K562 (cell line): Measurements from ENCODE around the gene GBA2. TPM values are rescaled to one million over a fixed set of nuclear protein-coding genes. Genes with fewer than 3 reads are reported as not detected.

Source experiments
- ATAC-seq: fragments of 200-7000 bp; cut with Tn5 transposase; 3 replicates; pipeline ENCODE4 v1.9.1; 2020; ENCODE audit warnings: moderate library complexity
- BruUV-seq: library from RNA; stranded (reverse); fragments of 400-500 nt; replicated peaks from 2 replicates; lab custom pipeline; 2021; lab: Mats Ljungman, UMichigan
- CTCF ChIA-PET: fragments of 300-600 bp; formaldehyde crosslinking; extraction: SDS; loops from one replicate; lab custom pipeline; 2021; ENCODE audit warnings: low intra/inter-chr PET ratio; lab: Yijun Ruan, JAX
- POLR2A ChIA-PET: fragments of 300-600, 350-650 bp; sonication (Branson Sonifier 250); formaldehyde crosslinking; extraction: SDS; loops from one replicate; lab custom pipeline; 2021; ENCODE audit warnings: antibody characterized with exemption, inconsistent platforms; lab: Yijun Ruan, JAX
- DNase-seq, 4 experiments: peaks; one replicate each; pipeline versions ENCODE4 v3.0.0 to v3.0.0-alpha.2; 2011 to 2018; ENCODE audit warnings: low spot score in 3 of 4, mixed read lengths in 3 of 4; ENCODE audit errors: extremely low read depth in 1 of 4
- FAIRE-seq: peaks from 2 replicates; lab custom pipeline; 2011; peaks lifted over from hg19 to GRCh38; lab: Jason Lieb, UNC
- H2AFZ ChIP-seq: 2 replicates; pipeline ENCODE4 v1.6.0; 2011; ENCODE audit warnings: low read depth, low read length, control low read depth, inconsistent platforms
- H3K27ac ChIP-seq: fragments of 200-600 bp; 3 replicates; pipeline ENCODE4 v1.8.0; 2011; ENCODE audit warnings: low read depth, mild to moderate bottlenecking, control low read depth, inconsistent platforms, low read length, moderate library complexity, mixed read lengths; ENCODE audit errors: extremely low read depth
- H3K27me3 ChIP-seq, 2 experiments: fragments of 300-600 bp in 1 of 2; 2 replicates in 1 of 2; 3 replicates in 1 of 2; pipeline versions ENCODE4 v1.6.0 to v1.8.0; 2011; ENCODE audit warnings: inconsistent platforms in 2 of 2, low read length in 2 of 2, mild to moderate bottlenecking in 1 of 2, mixed read lengths in 1 of 2, moderate library complexity in 1 of 2; ENCODE audit not compliant: control insufficient read depth in 2 of 2, insufficient read depth in 2 of 2
- H3K36me3 ChIP-seq: fragments of 300-600 bp; 3 replicates; pipeline ENCODE4 v1.8.0; 2011; ENCODE audit warnings: mild to moderate bottlenecking, low read length, inconsistent platforms; ENCODE audit not compliant: control insufficient read depth, insufficient read depth
- H3K4me1 ChIP-seq, 2 experiments: fragments of 200-600 bp in 1 of 2; replicated peaks in 1 of 2; 2 replicates in 1 of 2; 3 replicates in 1 of 2; pipeline versions ENCODE4 v1.5.1 to v1.8.0; 2011; ENCODE audit warnings: inconsistent platforms in 2 of 2, low read length in 2 of 2, mild to moderate bottlenecking in 1 of 2, mixed read lengths in 1 of 2, moderate library complexity in 1 of 2; ENCODE audit not compliant: control insufficient read depth in 2 of 2, insufficient read depth in 2 of 2
- H3K4me2 ChIP-seq: 2 replicates; pipeline ENCODE4 v1.6.1; 2011; ENCODE audit warnings: low read length, control low read depth, inconsistent platforms, mixed read lengths; ENCODE audit not compliant: insufficient read depth
- H3K4me3 ChIP-seq: fragments of 200-600 bp; sonication (generic), shearing (Covaris generic); 2 replicates; pipeline ENCODE4 v1.5.1; 2016; ENCODE audit warnings: control low read depth, inconsistent platforms
- H3K79me2 ChIP-seq: fragments of 200-600 bp; 3 replicates; pipeline ENCODE4 v1.8.0; 2011; ENCODE audit warnings: low read length, inconsistent platforms; ENCODE audit not compliant: control insufficient read depth, insufficient read depth
- H3K9ac ChIP-seq, 2 experiments: 2 replicates each; pipeline versions ENCODE4 v1.6.0 to v1.6.1; 2011; ENCODE audit warnings: low read depth in 2 of 2, low read length in 2 of 2, control low read depth in 1 of 2, inconsistent platforms in 1 of 2, mild to moderate bottlenecking in 1 of 2, mixed read lengths in 1 of 2; ENCODE audit not compliant: insufficient read depth in 1 of 2
- H3K9me1 ChIP-seq: one replicate; pipeline ENCODE4 v1.6.0; 2011; ENCODE audit warnings: inconsistent platforms, mild to moderate bottlenecking, low read length, moderate library complexity; ENCODE audit not compliant: control insufficient read depth, insufficient read depth
- H3K9me3 ChIP-seq: replicated peaks from 2 replicates; pipeline ENCODE4 v1.5.1; 2011; ENCODE audit warnings: low read depth, low read length, inconsistent platforms; ENCODE audit not compliant: control insufficient read depth, insufficient read depth
- H4K20me1 ChIP-seq: replicated peaks from 2 replicates; pipeline ENCODE4 v1.6.1; 2011; ENCODE audit warnings: low read length, inconsistent platforms, mixed read lengths; ENCODE audit not compliant: control insufficient read depth, insufficient read depth
- BRD4 ChIP-seq: fragments of 200-600 bp; sonication (generic); IDR thresholded peaks from 2 replicates; pipeline ENCODE4 v1.6.1; 2017; ENCODE audit warnings: inconsistent platforms
- CBFA2T3 ChIP-seq: fragments of 450-650 bp; IDR thresholded peaks from 2 replicates; pipeline ENCODE4 v1.6.1; 2017
- CGGBP1 ChIP-seq: fragments of 250-450 bp; sonication (Bioruptor Pico); IDR thresholded peaks from 2 replicates; pipeline ENCODE4 v1.9.0; 2021; ENCODE audit warnings: mild to moderate bottlenecking
- CXXC5 ChIP-seq: fragments of 250-450 bp; sonication (Bioruptor Pico); IDR thresholded peaks from 2 replicates; pipeline ENCODE4 v1.8.0; 2022; ENCODE audit warnings: inconsistent platforms, mild to moderate bottlenecking, moderate library complexity
- ETV1 ChIP-seq: fragments of 450-650 bp; conservative IDR thresholded peaks from 2 replicates; pipeline ENCODE4 v1.6.1; 2016; ENCODE audit warnings: missing genetic modification characterization, control low read depth, low read depth, missing compliant biosample characterization
- FOSL1 ChIP-seq: fragments of 200-800 bp; sonication (Bioruptor generic); conservative IDR thresholded peaks from 2 replicates; pipeline ENCODE4 v1.6.1; 2016; ENCODE audit warnings: missing genetic modification characterization, missing compliant biosample characterization
- FOXA1 ChIP-seq: fragments of 450-650 bp; IDR thresholded peaks from 2 replicates; pipeline ENCODE4 v1.6.1; 2016; ENCODE audit warnings: mild to moderate bottlenecking, borderline replicate concordance
- FOXK1 ChIP-seq: sonication (generic); formaldehyde crosslinking; IDR thresholded peaks from 2 replicates; pipeline ENCODE4 v1.8.0; 2022; ENCODE audit warnings: missing genetic modification reagents, mild to moderate bottlenecking, borderline replicate concordance
- HDAC3 ChIP-seq: fragments of 450-650 bp; IDR thresholded peaks from 2 replicates; pipeline ENCODE4 v1.6.1; 2018; ENCODE audit warnings: borderline replicate concordance, mild to moderate bottlenecking, moderate library complexity; ENCODE audit not compliant: partially characterized antibody
- KDM2B ChIP-seq: fragments of 250-450 bp; sonication (Bioruptor Pico); IDR thresholded peaks from 2 replicates; pipeline ENCODE4 v1.8.0; 2021; ENCODE audit warnings: mild to moderate bottlenecking, moderate library complexity
- KHSRP ChIP-seq: fragments of 450-650 bp; IDR thresholded peaks from 2 replicates; pipeline ENCODE4 v1.6.1; 2017
- MAZ ChIP-seq, 2 experiments: fragments of 450-650 bp in 1 of 2; sonication (generic) in 1 of 2; formaldehyde crosslinking; IDR thresholded peaks in 1 of 2; conservative IDR thresholded peaks in 1 of 2; 2 replicates each; pipeline versions ENCODE4 v1.4.0 to v1.5.0; 2020; ENCODE audit warnings: mild to moderate bottlenecking in 1 of 2, missing genetic modification reagents in 1 of 2
- MIER1 ChIP-seq: fragments of 450-650 bp; IDR thresholded peaks from 2 replicates; pipeline ENCODE4 v1.6.1; 2016; ENCODE audit warnings: antibody characterized with exemption, mild to moderate bottlenecking, low read depth
- NCOA2 ChIP-seq, 2 experiments: fragments of 450-650 bp; IDR thresholded peaks; 2 replicates each; pipeline ENCODE4 v1.6.1; 2018; ENCODE audit warnings: mild to moderate bottlenecking in 2 of 2, moderate library complexity in 1 of 2; ENCODE audit not compliant: partially characterized antibody in 2 of 2
- SOX6 ChIP-seq: fragments of 450-650 bp; IDR thresholded peaks from 2 replicates; pipeline ENCODE4 v1.6.1; 2014; ENCODE audit warnings: mild to moderate bottlenecking
- SRSF7 ChIP-seq: fragments of 200-400 bp; formaldehyde crosslinking; optimal IDR thresholded peaks from 2 replicates; pipeline ENCODE3; 2017; ENCODE audit warnings: mild to moderate bottlenecking, low read depth, low read length
- TCF3 ChIP-seq: sonication (generic); formaldehyde crosslinking; IDR thresholded peaks from 2 replicates; pipeline ENCODE4 v1.4.0; 2020; ENCODE audit warnings: mild to moderate bottlenecking, missing genetic modification reagents
- U2AF1 ChIP-seq: fragments of 200-400 bp; formaldehyde crosslinking; optimal IDR thresholded peaks from 2 replicates; pipeline ENCODE3; 2017; ENCODE audit warnings: mild to moderate bottlenecking, low read depth, low read length, moderate library complexity
- ZFP91 ChIP-seq: sonication (generic); formaldehyde crosslinking; IDR thresholded peaks from 2 replicates; pipeline ENCODE4 v1.8.0; 2022; ENCODE audit warnings: mild to moderate bottlenecking, missing genetic modification reagents
- ZFPM2 ChIP-seq: fragments of 250-450 bp; sonication (Bioruptor Pico); IDR thresholded peaks from 2 replicates; pipeline ENCODE4 v1.5.1; 2022; ENCODE audit warnings: mild to moderate bottlenecking
- ZNF23 ChIP-seq: fragments of 250-450 bp; sonication (Bioruptor Pico); IDR thresholded peaks from 2 replicates; pipeline ENCODE4 v1.4.0; 2020; ENCODE audit warnings: mild to moderate bottlenecking
- ZNF696 ChIP-seq: fragments of 250-450 bp; sonication (Bioruptor Pico); conservative IDR thresholded peaks from 2 replicates; pipeline ENCODE4 v1.4.0; 2020; ENCODE audit warnings: mild to moderate bottlenecking, moderate library complexity
- ZNF717 ChIP-seq: fragments of 250-450 bp; sonication (Bioruptor Pico); IDR thresholded peaks from 2 replicates; pipeline ENCODE4 v1.5.0; 2021
- WGBS: fragments of 100-300 bp; shearing (Covaris generic); methylation state at CpG from one replicate; pipeline ENCODE4 v1.1.6; 2016; ENCODE audit warnings: low coverage, mixed read lengths; ENCODE audit not compliant: insufficient coverage; ENCODE audit errors: missing lambda C conversion rate; 5-methylcytosine and 5-hydroxymethylcytosine counted together
- in situ Hi-C: fragments of 300-500 bp; cut with MboI; formaldehyde crosslinking; loops from 4 replicates; pipeline ENCODE4 v1.15.0; 2018; ENCODE audit warnings: inconsistent platforms, mixed read lengths
- intact Hi-C: fragments of 100-400 bp; cut with micrococcal nuclease; formaldehyde crosslinking; loops from 2 replicates; pipeline ENCODE4 v1.14.2; 2022
- polyA plus RNA-seq, 8 experiments: library from polyadenylated mRNA; depleted of rRNA in 4 of 8; stranded (reverse) in 5 of 8; unstranded in 3 of 8; fragments of >200 nt; fragmentation: Nextera tagmentation in 2 of 8; fragmentation: Illumina TruSeq in 1 of 8; extraction: Ambion mirVana in 2 of 8; extraction: Trizol in 1 of 8; gene quantifications; 2 replicates each; pipeline versions ENCODE4 v1.2.1 to v1.2.3, GENCODE V29; 2011 to 2014; ENCODE audit warnings: inconsistent platforms in 1 of 8, missing spikeins in 1 of 8
- total RNA-seq, 7 experiments: library from RNA; depleted of rRNA in 6 of 7; stranded (reverse); fragments of >200 nt in 6 of 7; fragmentation: Illumina TruSeq in 2 of 7; extraction: Trizol in 2 of 7; gene quantifications; 2 replicates each; pipeline versions ENCODE4 v1.2.1 to v1.2.3, GENCODE V29; 2011 to 2021; ENCODE audit warnings: low replicate concordance in 1 of 7

GBA2 gene
- total and polyA plus RNA-seq, 9 of the 15 experiments (the other 6 are each of a cell fraction or from before 2014, with no cell fraction given), result 14.1 to 60.4 (median 32.1) TPM

DNA sequence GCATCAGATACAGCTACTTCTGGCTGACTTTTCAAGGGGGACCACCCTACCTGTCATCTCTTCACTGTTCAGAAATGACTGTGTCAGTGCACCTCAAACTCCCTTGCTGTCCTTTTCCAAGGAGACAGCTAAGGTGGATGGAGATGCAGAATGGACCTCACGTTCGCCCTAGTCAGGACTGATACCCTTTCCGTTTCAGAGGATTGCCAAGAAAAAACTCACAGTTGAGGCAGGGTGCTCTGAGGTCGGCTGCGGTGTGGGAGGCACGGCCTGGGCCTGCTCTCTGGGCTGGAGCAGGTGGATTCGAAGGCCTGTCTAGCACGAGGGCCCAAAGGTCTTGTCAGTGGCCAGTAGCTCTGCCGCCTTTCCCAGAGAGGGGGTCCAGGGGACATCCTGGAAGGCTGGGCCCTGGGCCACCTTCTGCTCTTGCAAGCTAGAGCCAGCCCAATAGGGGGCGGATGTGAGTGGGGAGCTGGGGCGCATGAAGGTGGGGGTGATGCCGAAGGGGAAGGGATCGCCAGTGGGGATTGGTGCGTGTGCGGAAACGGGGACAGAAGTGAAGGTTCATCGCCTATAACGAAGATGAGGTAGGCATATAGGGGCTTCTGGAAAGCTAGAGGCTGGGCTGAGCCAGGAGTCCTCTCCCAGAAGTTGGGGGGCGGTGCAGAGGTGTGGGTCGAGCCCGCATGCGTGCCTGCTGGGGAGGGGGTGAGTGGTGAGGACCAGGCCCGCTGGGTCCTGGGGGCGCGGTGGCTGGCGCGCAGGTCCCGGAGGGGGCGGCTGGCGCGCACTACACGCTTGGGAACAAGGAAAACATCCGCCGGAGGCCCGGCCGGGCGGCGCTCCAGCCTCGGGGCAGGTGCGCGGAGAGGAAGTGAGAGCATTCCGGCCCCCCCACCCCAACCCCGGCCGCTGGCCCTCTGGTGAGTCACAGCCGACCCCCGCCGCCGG lies 7.5 kb upstream of the GBA2 start:
- peak; percentile 85 for FAIRE-seq
- TF ChIP-seq HDAC3, result no peak
- no peak for TF ChIP-seq NCOA2 (IDR thresholded peaks at IDR 0.05; ENCODE audit: partially characterized antibody in 2 of 2)
- no peak for TF ChIP-seq ZFPM2 (CRISPR knock-in tag)
- no peak for TF ChIP-seq ETV1
- no peak for TF ChIP-seq FOXK1 (CRISPR knock-in tag)
- TF ChIP-seq U2AF1, result no peak
- no peak for TF ChIP-seq CGGBP1 (CRISPR knock-in tag)
- no peak for TF ChIP-seq FOXA1
- TF ChIP-seq SOX6, result no peak
- no peak for TF ChIP-seq BRD4
- TF ChIP-seq MIER1, result no peak
- TF ChIP-seq ZNF23 (CRISPR knock-in tag), result no peak
- peak; percentile 68 to 89 for TF ChIP-seq MAZ (CRISPR knock-in tag; conservative IDR thresholded peaks at IDR 0.05 in 1 of 2, IDR thresholded peaks at IDR 0.05 in 1 of 2)
- TF ChIP-seq TCF3 (CRISPR knock-in tag), result no peak
- no peak for TF ChIP-seq ZNF696 (CRISPR knock-in tag)
- TF ChIP-seq KDM2B (CRISPR knock-in tag), result no peak
- no peak for TF ChIP-seq FOSL1
- TF ChIP-seq CBFA2T3, result no peak
- no peak for TF ChIP-seq SRSF7
- no peak for TF ChIP-seq ZFP91 (CRISPR knock-in tag)
- no peak for TF ChIP-seq ZNF717
- TF ChIP-seq KHSRP, result no peak
- peak; percentile 59; the same call in 1 of the 2 replicates for TF ChIP-seq CXXC5 (CRISPR knock-in tag)

More for the DNA sequence above, 7.5 kb upstream of the GBA2 start:
- peak overlapping the region; percentile 91 for H2AFZ ChIP-seq
- H3K79me2 ChIP-seq, result peaks cover 34% of the 10 kb centered on the region
- H3K4me3 ChIP-seq, result peak overlapping the region; percentile 89
- WGBS, result 20% methylated on average over 13 of the region's 48 CpGs
- DNase-seq, result peak; percentile 61 to 84 (median 65)
- no peaks in the 10 kb centered on the region for H3K9me3 ChIP-seq
- H3K4me2 ChIP-seq, result peak overlapping the region; percentile 86
- in situ Hi-C loops, result no loop called here
- H3K27me3 ChIP-seq, result no peaks in the 10 kb centered on the region
- peak overlapping the region; percentile 91 for H3K27ac ChIP-seq
- POLR2A ChIA-PET, result interaction anchor here (0.8 to 1.7 kb wide), 3 partner anchors 19 to 24 kb away, joined by 4 to 5 read pairs (median 4); partner anchors contain the start of genes CREB3 and TLN1
- intact Hi-C loops, result no loop called here
- peak; percentile 91 for ATAC-seq
- peaks cover 19% of the 10 kb centered on the region; the same call in 2 of the 3 replicates for H3K36me3 ChIP-seq
- H4K20me1 ChIP-seq, result no peaks in the 10 kb centered on the region
- no peaks in the 10 kb centered on the region for H3K9me1 ChIP-seq
- H3K4me1 ChIP-seq, result peaks cover 4 to 9% of the 10 kb centered on the region in 2 experiments; a peak in 3 of 5 replicates
- no TSS peak for BruUV-seq
- CTCF ChIA-PET, result interaction anchor here (0.7 kb wide), 1 partner anchor 153 kb away, joined by 3 read pairs; no protein-coding TSS in a partner anchor
- peak overlapping the region; percentile 92 to 98 for H3K9ac ChIP-seq
